ENCODE results near the gene CHCHD3.

The CHCHD3 gene

GRCh38 chr7:132881317-132881716, 200.6 kb downstream of the CHCHD3 start:
- peaks cover 4% of the 10 kb centered on the region for H3K36me3 Mint-ChIP-seq (ENCODE audit: insufficient read depth)
- H3K9me3 Mint-ChIP-seq: no peaks in the 10 kb centered on the region
- ATAC-seq (replicated peaks) (no peak), DNase-seq (no peak)
- H3K27me3 Mint-ChIP-seq: no peaks in the 10 kb centered on the region
- no peak overlapping the region for H3K4me3 Mint-ChIP-seq
- peaks cover 19 to 26% of the 10 kb centered on the region in 2 donors for H3K4me1 Mint-ChIP-seq (ENCODE audit: low read depth in 2 of 2)
- H3K27ac Mint-ChIP-seq: peak overlapping the region in 1 of 2 donors; percentile 86

- Mint-ChIP-seq H3K36me3 (ENCODE audit: insufficient read depth) (peaks cover 5% of the 10 kb centered on the region), H3K4me3 (no peak overlapping the region), H3K4me1 (ENCODE audit: low read depth in 2 of 2) (peaks cover 19 to 27% of the 10 kb centered on the region in 2 donors), H3K9me3 (no peaks in the 10 kb centered on the region), H3K27me3 (no peaks in the 10 kb centered on the region), H3K27ac (no peak overlapping the region)
- ATAC-seq (replicated peaks) (no peak), DNase-seq (no peak)
Observed at GRCh38 chr7:132879579-132879978, 202.3 kb downstream of the CHCHD3 start.

- Mint-ChIP-seq H3K27ac (no peak overlapping the region), H3K4me3 (no peak overlapping the region)
Observed at GRCh38 chr7:132878204-132878919, 203.5 kb downstream of the CHCHD3 start.

GRCh38 chr7:132877573-132877972, 204.3 kb downstream of the CHCHD3 start:
- Mint-ChIP-seq H3K4me1 (ENCODE audit: low read depth in 2 of 2) (peaks cover 3 to 14% of the 10 kb centered on the region in 2 donors), H3K4me3 (no peak overlapping the region), H3K27ac (no peak overlapping the region)

More at GRCh38 chr7:132878204-132878919, 203.5 kb downstream of the CHCHD3 start:
- Mint-ChIP-seq H3K36me3 (ENCODE audit: insufficient read depth) (peaks cover 7% of the 10 kb centered on the region), H3K4me1 (ENCODE audit: low read depth in 2 of 2) (peaks cover 10 to 22% of the 10 kb centered on the region in 2 donors), H3K27me3 (no peaks in the 10 kb centered on the region), H3K9me3 (no peaks in the 10 kb centered on the region)
- DNase-seq (no peak), ATAC-seq (replicated peaks) (no peak)

GRCh38 chr7:132876576-132876975, 205.3 kb downstream of the CHCHD3 start:
- no peaks in the 10 kb centered on the region for H3K9me3 Mint-ChIP-seq

More at GRCh38 chr7:132877573-132877972, 204.3 kb downstream of the CHCHD3 start:
- no peak for ATAC-seq (replicated peaks)
- Mint-ChIP-seq H3K9me3 (no peaks in the 10 kb centered on the region), H3K27me3 (no peaks in the 10 kb centered on the region), H3K36me3 (ENCODE audit: insufficient read depth) (peaks cover 4% of the 10 kb centered on the region)
- no peak for DNase-seq

GRCh38 chr7:132872034-132872433, 209.9 kb downstream of the CHCHD3 start:
- no peaks in the 10 kb centered on the region for H3K9me3 Mint-ChIP-seq
- H3K27me3 Mint-ChIP-seq: no peaks in the 10 kb centered on the region

More at GRCh38 chr7:132876576-132876975, 205.3 kb downstream of the CHCHD3 start:
- ATAC-seq (replicated peaks): no peak
- no peak overlapping the region for H3K4me3 Mint-ChIP-seq
- peaks cover 3 to 11% of the 10 kb centered on the region in 2 donors for H3K4me1 Mint-ChIP-seq (ENCODE audit: low read depth in 2 of 2)
- DNase-seq: no peak
- no peaks in the 10 kb centered on the region for H3K27me3 Mint-ChIP-seq
- no peak overlapping the region for H3K27ac Mint-ChIP-seq
- H3K36me3 Mint-ChIP-seq (ENCODE audit: insufficient read depth): peaks cover 3% of the 10 kb centered on the region

GRCh38 chr7:132871419-132871818, 210.5 kb downstream of the CHCHD3 start:
- Mint-ChIP-seq H3K36me3 (ENCODE audit: insufficient read depth) (peaks cover 3% of the 10 kb centered on the region), H3K27me3 (no peaks in the 10 kb centered on the region), H3K4me3 (no peak overlapping the region), H3K4me1 (ENCODE audit: low read depth in 2 of 2) (peaks cover 8 to 11% of the 10 kb centered on the region in 2 donors), H3K27ac (no peak overlapping the region), H3K9me3 (no peaks in the 10 kb centered on the region)
- ATAC-seq (replicated peaks) (no peak), DNase-seq (no peak)

More at GRCh38 chr7:132872034-132872433, 209.9 kb downstream of the CHCHD3 start:
- Mint-ChIP-seq H3K36me3 (ENCODE audit: insufficient read depth) (peaks cover 3% of the 10 kb centered on the region), H3K4me3 (no peak overlapping the region), H3K27ac (no peak overlapping the region), H3K4me1 (ENCODE audit: low read depth in 2 of 2) (peaks cover 8 to 11% of the 10 kb centered on the region in 2 donors)
- no peak for ATAC-seq (replicated peaks)
- no peak for DNase-seq

- Mint-ChIP-seq H3K27me3 (no peaks in the 10 kb centered on the region), H3K27ac (peak overlapping the region in 1 of 2 donors; percentile 42), H3K9me3 (no peaks in the 10 kb centered on the region), H3K36me3 (ENCODE audit: insufficient read depth) (no peaks in the 10 kb centered on the region), H3K4me1 (ENCODE audit: low read depth in 2 of 2) (peaks cover 8% of the 10 kb centered on the region in 2 donors), H3K4me3 (no peak overlapping the region)
- DNase-seq: no peak
- no peak for ATAC-seq (replicated peaks)
Observed at GRCh38 chr7:132869166-132869861, 212.6 kb downstream of the CHCHD3 start.

GRCh38 chr7:132866551-132866950, 215.3 kb downstream of the CHCHD3 start:
- ATAC-seq (replicated peaks) (no peak), DNase-seq (no peak)
- no peaks in the 10 kb centered on the region for H3K27me3 Mint-ChIP-seq
- H3K27ac Mint-ChIP-seq: no peak overlapping the region
- H3K4me3 Mint-ChIP-seq: no peak overlapping the region
- H3K36me3 Mint-ChIP-seq (ENCODE audit: insufficient read depth): no peaks in the 10 kb centered on the region
- H3K9me3 Mint-ChIP-seq: peaks cover 0 to 6% of the 10 kb centered on the region in 2 donors
- H3K4me1 Mint-ChIP-seq (ENCODE audit: low read depth in 2 of 2): peaks cover 11 to 13% of the 10 kb centered on the region in 2 donors

- Mint-ChIP-seq H3K4me3 (no peak overlapping the region), H3K36me3 (ENCODE audit: insufficient read depth) (no peaks in the 10 kb centered on the region), H3K9me3 (peaks cover 0 to 6% of the 10 kb centered on the region in 2 donors), H3K27ac (no peak overlapping the region), H3K27me3 (no peaks in the 10 kb centered on the region), H3K4me1 (ENCODE audit: low read depth in 2 of 2) (peaks cover 10 to 11% of the 10 kb centered on the region in 2 donors)
- no peak for ATAC-seq (replicated peaks)
- DNase-seq: no peak
Observed at GRCh38 chr7:132866144-132866531, 215.8 kb downstream of the CHCHD3 start.

GRCh38 chr7:132865366-132866143, 216.3 kb downstream of the CHCHD3 start:
- H3K4me1 Mint-ChIP-seq (ENCODE audit: low read depth in 2 of 2): peaks cover 10 to 15% of the 10 kb centered on the region in 2 donors
- H3K4me3 Mint-ChIP-seq: no peak overlapping the region
- peaks cover 0 to 6% of the 10 kb centered on the region in 2 donors for H3K9me3 Mint-ChIP-seq
- H3K27ac Mint-ChIP-seq: no peak overlapping the region
- ATAC-seq (replicated peaks) (no peak), DNase-seq (no peak)
- no peaks in the 10 kb centered on the region for H3K27me3 Mint-ChIP-seq
- H3K36me3 Mint-ChIP-seq (ENCODE audit: insufficient read depth): no peaks in the 10 kb centered on the region

- Mint-ChIP-seq H3K4me3 (no peak overlapping the region), H3K27ac (no peak overlapping the region), H3K9me3 (peaks cover 0 to 6% of the 10 kb centered on the region in 2 donors), H3K4me1 (ENCODE audit: low read depth in 2 of 2) (peaks cover 9 to 14% of the 10 kb centered on the region in 2 donors), H3K27me3 (no peaks in the 10 kb centered on the region), H3K36me3 (ENCODE audit: insufficient read depth) (no peaks in the 10 kb centered on the region)
- ATAC-seq (replicated peaks) (no peak), DNase-seq (no peak)
Observed at GRCh38 chr7:132861940-132862554, 219.8 kb downstream of the CHCHD3 start.

GRCh38 chr7:132861424-132861823, 220.5 kb downstream of the CHCHD3 start:
- Mint-ChIP-seq H3K27ac (no peak overlapping the region), H3K4me3 (no peak overlapping the region), H3K36me3 (ENCODE audit: insufficient read depth) (no peaks in the 10 kb centered on the region), H3K9me3 (peaks cover 0 to 6% of the 10 kb centered on the region in 2 donors), H3K4me1 (ENCODE audit: low read depth in 2 of 2) (peaks cover 10 to 19% of the 10 kb centered on the region in 2 donors), H3K27me3 (no peaks in the 10 kb centered on the region)
- ATAC-seq (replicated peaks) (no peak), DNase-seq (no peak)

All from effector memory CD8-positive, alpha-beta T cell (primary cell).